ENCODE data around the gene TSC22D1.

DNA sequence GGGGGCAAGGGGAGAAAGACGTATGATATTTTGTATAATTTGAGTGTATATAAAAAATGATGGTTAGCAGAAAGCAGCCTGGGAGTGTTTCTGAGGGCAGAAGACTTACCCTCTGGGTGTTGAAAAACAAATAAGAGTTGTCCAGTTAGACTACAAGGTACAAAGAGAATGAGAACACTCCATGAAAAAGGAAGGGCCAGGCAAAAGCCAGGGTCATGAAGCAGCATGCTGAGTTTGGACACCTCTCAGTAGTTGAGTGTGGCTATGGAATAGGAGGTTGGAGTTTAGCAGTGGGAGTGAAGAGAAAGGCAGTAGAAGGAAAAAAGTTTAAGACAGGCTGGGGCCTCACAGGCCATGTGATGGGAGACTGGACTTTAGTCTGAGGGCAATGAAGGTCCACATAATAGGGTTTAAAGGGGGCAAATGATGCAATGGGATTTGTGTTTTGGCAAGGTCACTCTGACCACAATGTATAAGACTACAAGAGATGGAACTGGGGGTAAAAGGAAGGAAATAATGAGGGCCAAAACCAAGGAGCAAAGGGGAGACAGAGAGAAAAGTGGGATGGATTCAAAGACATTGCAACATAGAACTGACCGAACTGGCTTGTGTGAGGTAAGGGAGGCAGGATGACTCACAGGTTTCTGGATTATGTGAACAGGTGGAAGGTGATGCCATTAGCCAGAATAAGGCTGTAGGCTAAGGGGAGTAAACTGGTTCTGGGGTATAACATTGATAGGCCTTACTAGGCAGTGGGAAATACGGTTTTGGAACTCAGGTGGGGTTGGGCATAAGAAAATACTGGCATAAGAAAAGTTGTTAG lies 125.9 kb downstream of the TSC22D1 start:
- TF ChIP-seq POLR2A (IDR thresholded peaks at IDR 0.05) (no peak), POLR2AphosphoS5 (IDR thresholded peaks at IDR 0.05) (no peak), EP300 (IDR thresholded peaks at IDR 0.05; ENCODE audit: low read depth) (no peak)
- TF ChIP-seq, protein P1, sequence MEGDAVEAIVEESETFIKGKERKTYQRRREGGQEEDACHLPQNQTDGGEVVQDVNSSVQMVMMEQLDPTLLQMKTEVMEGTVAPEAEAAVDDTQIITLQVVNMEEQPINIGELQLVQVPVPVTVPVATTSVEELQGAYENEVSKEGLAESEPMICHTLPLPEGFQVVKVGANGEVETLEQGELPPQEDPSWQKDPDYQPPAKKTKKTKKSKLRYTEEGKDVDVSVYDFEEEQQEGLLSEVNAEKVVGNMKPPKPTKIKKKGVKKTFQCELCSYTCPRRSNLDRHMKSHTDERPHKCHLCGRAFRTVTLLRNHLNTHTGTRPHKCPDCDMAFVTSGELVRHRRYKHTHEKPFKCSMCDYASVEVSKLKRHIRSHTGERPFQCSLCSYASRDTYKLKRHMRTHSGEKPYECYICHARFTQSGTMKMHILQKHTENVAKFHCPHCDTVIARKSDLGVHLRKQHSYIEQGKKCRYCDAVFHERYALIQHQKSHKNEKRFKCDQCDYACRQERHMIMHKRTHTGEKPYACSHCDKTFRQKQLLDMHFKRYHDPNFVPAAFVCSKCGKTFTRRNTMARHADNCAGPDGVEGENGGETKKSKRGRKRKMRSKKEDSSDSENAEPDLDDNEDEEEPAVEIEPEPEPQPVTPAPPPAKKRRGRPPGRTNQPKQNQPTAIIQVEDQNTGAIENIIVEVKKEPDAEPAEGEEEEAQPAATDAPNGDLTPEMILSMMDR (IDR thresholded peaks at IDR 0.05) = no peak

Measured in transverse colon (tissue), 4 donors.